Stomach smooth muscle (tissue), 2 donors: Measurements from ENCODE around the gene SLC2A8.

Source experiments
- H3K27ac ChIP-seq: one replicate; pipeline ENCODE4 v1.7.0; 2013; ENCODE audit warnings: mild to moderate bottlenecking, low read length, inconsistent platforms
- H3K27me3 ChIP-seq, 2 donors: one replicate each; pipeline ENCODE4 v1.7.0; 2013; ENCODE audit warnings: low read length in 2 of 2; ENCODE audit not compliant: insufficient read depth in 2 of 2, control insufficient read depth in 1 of 2
- H3K36me3 ChIP-seq, 2 donors: one replicate each; pipeline ENCODE4 v1.7.0; 2013; ENCODE audit warnings: low read length in 2 of 2; ENCODE audit not compliant: control insufficient read depth in 2 of 2, insufficient read depth in 2 of 2
- H3K4me1 ChIP-seq: one replicate; pipeline ENCODE4 v1.7.0; 2013; ENCODE audit warnings: low read length; ENCODE audit not compliant: control insufficient read depth, insufficient read depth
- H3K4me3 ChIP-seq, 2 donors: one replicate each; pipeline ENCODE4 v1.7.0; 2013; ENCODE audit warnings: low read length in 2 of 2
- H3K9ac ChIP-seq, 2 donors: one replicate each; pipeline ENCODE4 v1.7.0; 2013; ENCODE audit warnings: low read length in 2 of 2, mild to moderate bottlenecking in 1 of 2
- H3K9me3 ChIP-seq, 2 donors: one replicate each; pipeline ENCODE4 v1.7.0; 2013; ENCODE audit warnings: low read length in 2 of 2; ENCODE audit not compliant: control insufficient read depth in 2 of 2
- donor health status: healthy.
- donor health status: Pancreatic carcinoma.

The SLC2A8 gene

GRCh38 chr9:127392976-127393375, 4.0 kb upstream of the SLC2A8 start:
- no peak overlapping the region for H3K27ac ChIP-seq
- no peak overlapping the region for H3K9ac ChIP-seq
- H3K4me1 ChIP-seq: peaks cover 8% of the 10 kb centered on the region
- no peaks in the 10 kb centered on the region for H3K9me3 ChIP-seq
- H3K27me3 ChIP-seq: no peaks in the 10 kb centered on the region
- no peak overlapping the region for H3K4me3 ChIP-seq
- peaks cover 0 to 4% of the 10 kb centered on the region in 2 donors for H3K36me3 ChIP-seq

GRCh38 chr9:127393645-127394044, 3.3 kb upstream of the SLC2A8 start:
- Histone ChIP-seq H3K27ac (no peak overlapping the region), H3K9me3 (no peaks in the 10 kb centered on the region), H3K4me3 (no peak overlapping the region), H3K9ac (no peak overlapping the region), H3K27me3 (no peaks in the 10 kb centered on the region), H3K36me3 (peaks cover 0 to 4% of the 10 kb centered on the region in 2 donors), H3K4me1 (peaks cover 15% of the 10 kb centered on the region)

GRCh38 chr9:127395497-127396252, 1.3 kb upstream of the SLC2A8 start:
- Histone ChIP-seq H3K9ac (peak overlapping the region in 1 of 2 donors; percentile 49), H3K4me3 (peak overlapping the region; percentile 83 to 85), H3K27ac (peak overlapping the region; percentile 41), H3K9me3 (no peaks in the 10 kb centered on the region), H3K36me3 (peaks cover 4 to 5% of the 10 kb centered on the region in 2 donors), H3K27me3 (no peaks in the 10 kb centered on the region), H3K4me1 (peaks cover 21% of the 10 kb centered on the region)

- Histone ChIP-seq H3K4me3 (peak overlapping the region; percentile 83 to 85), H3K36me3 (peaks cover 4 to 6% of the 10 kb centered on the region in 2 donors), H3K27ac (peak overlapping the region; percentile 41), H3K9me3 (no peaks in the 10 kb centered on the region), H3K27me3 (no peaks in the 10 kb centered on the region), H3K9ac (peak overlapping the region; percentile 13 to 49), H3K4me1 (peaks cover 21% of the 10 kb centered on the region)
These were observed 639 bp upstream of the SLC2A8 start for GRCh38 chr9:127396253-127396807.

GRCh38 chr9:127397646-127398274, 791 bp downstream of the SLC2A8 start:
- peak overlapping the region; percentile 74 to 85 for H3K4me3 ChIP-seq
- peak overlapping the region; percentile 80 for H3K27ac ChIP-seq

GRCh38 chr9:127398275-127398647, 1.3 kb downstream of the SLC2A8 start:
- Histone ChIP-seq H3K27ac (peak overlapping the region; percentile 80), H3K27me3 (no peaks in the 10 kb centered on the region), H3K4me3 (peak overlapping the region; percentile 74 to 85), H3K4me1 (peaks cover 21% of the 10 kb centered on the region), H3K9me3 (no peaks in the 10 kb centered on the region), H3K36me3 (peaks cover under 1 to 14% of the 10 kb centered on the region in 2 donors), H3K9ac (peak overlapping the region; percentile 68 to 73)

More at GRCh38 chr9:127397646-127398274, 791 bp downstream of the SLC2A8 start:
- peak overlapping the region; percentile 73 to 80 for H3K9ac ChIP-seq
- no peaks in the 10 kb centered on the region for H3K9me3 ChIP-seq
- peaks cover 0 to 14% of the 10 kb centered on the region in 2 donors for H3K36me3 ChIP-seq
- peaks cover 21% of the 10 kb centered on the region for H3K4me1 ChIP-seq
- H3K27me3 ChIP-seq: no peaks in the 10 kb centered on the region

- H3K9me3 ChIP-seq: no peaks in the 10 kb centered on the region
- H3K27ac ChIP-seq: no peak overlapping the region
- H3K9ac ChIP-seq: peak overlapping the region; percentile 68 to 73
- H3K4me3 ChIP-seq: peak overlapping the region; percentile 74 to 85
- H3K36me3 ChIP-seq: peaks cover 6 to 19% of the 10 kb centered on the region in 2 donors
- peaks cover 21% of the 10 kb centered on the region for H3K4me1 ChIP-seq
- H3K27me3 ChIP-seq: no peaks in the 10 kb centered on the region
These were observed 1.9 kb downstream of the SLC2A8 start for GRCh38 chr9:127398715-127399400.

GRCh38 chr9:127399736-127400269, 2.8 kb downstream of the SLC2A8 start:
- Histone ChIP-seq H3K27ac (no peak overlapping the region), H3K27me3 (no peaks in the 10 kb centered on the region), H3K4me3 (no peak overlapping the region), H3K4me1 (peaks cover 21% of the 10 kb centered on the region), H3K9me3 (no peaks in the 10 kb centered on the region), H3K9ac (no peak overlapping the region), H3K36me3 (peaks cover 11 to 27% of the 10 kb centered on the region in 2 donors)

- H3K36me3 ChIP-seq: peaks cover 29 to 45% of the 10 kb centered on the region in 2 donors
- H3K27ac ChIP-seq: no peak overlapping the region
- H3K9ac ChIP-seq: no peak overlapping the region
These were observed 5.6 kb downstream of the SLC2A8 start for GRCh38 chr9:127402401-127403090.

More at GRCh38 chr9:127402401-127403090, 5.6 kb downstream of the SLC2A8 start:
- Histone ChIP-seq H3K4me3 (no peak overlapping the region), H3K9me3 (no peaks in the 10 kb centered on the region), H3K27me3 (no peaks in the 10 kb centered on the region), H3K4me1 (peaks cover 21% of the 10 kb centered on the region)
